Measurements from ENCODE around the gene SULT1A1.
"Not testable (repeated sequence)": the region's sequence is repeated elsewhere in the genome, so short reads cannot be mapped to it uniquely, and the experiment has no call there.

The SULT1A1 gene

DNA sequence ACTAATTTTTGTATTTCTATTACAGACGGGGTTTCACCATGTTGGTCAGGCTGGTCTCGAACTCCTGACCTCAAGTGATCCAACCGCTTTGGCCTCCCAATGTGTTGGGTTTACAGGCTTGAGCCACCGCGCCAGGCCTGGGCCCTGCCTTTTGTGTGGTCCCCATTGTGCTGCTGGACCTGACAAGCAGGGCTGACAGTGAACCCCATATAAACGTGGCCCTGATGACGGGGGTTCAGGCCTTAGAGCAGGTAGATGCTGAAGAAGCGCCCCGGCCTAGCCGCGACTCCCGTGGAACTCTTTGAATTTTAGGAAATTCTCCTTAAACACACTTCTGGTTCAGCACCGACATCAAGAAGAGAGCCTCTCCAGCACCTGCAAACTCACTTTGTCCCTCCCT, 8.3 kb downstream of the SULT1A1 start:
- not testable (repeated sequence) for H3K27me3 ChIP-seq (replicated peaks; ENCODE audit: control insufficient read depth, insufficient read depth, low read length, poor library complexity, severe bottlenecking); H3K4me1 ChIP-seq (ENCODE audit: control insufficient read depth, insufficient read depth, low read length, poor library complexity, severe bottlenecking); H3K27ac ChIP-seq (ENCODE audit: insufficient read depth, low read length, poor library complexity, severe bottlenecking); H3K36me3 ChIP-seq (ENCODE audit: control insufficient read depth, insufficient read depth, low read length); H3K4me3 ChIP-seq (ENCODE audit: insufficient read depth, low read depth, low read length, poor library complexity, severe bottlenecking); H3K9me3 ChIP-seq (ENCODE audit: control insufficient read depth, low read length); DNase-seq

DNA sequence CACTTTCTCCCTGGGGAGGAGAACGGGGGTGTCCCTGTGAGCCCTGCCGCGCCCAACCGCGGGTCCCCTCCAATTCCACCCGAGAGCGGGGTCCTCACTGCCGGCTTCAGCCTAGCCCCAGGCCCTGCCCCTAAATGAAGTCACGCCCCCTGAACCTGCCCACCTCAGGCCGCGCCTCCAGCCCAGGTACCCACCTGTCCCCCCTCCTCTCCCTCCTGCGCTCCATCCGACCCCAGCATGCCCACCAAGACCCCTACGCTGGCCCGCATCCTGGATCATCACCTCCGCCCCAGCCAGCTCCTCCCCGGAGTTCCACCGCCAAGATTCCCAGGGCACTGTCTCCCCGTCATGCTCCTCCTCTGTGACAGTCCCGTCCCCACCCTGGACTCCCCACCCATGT, 8.9 kb downstream of the SULT1A1 start:
- not testable (repeated sequence) for H3K27ac ChIP-seq (ENCODE audit: insufficient read depth, low read length, poor library complexity, severe bottlenecking); DNase-seq; H3K27me3 ChIP-seq (replicated peaks; ENCODE audit: control insufficient read depth, insufficient read depth, low read length, poor library complexity, severe bottlenecking); H3K4me3 ChIP-seq (ENCODE audit: insufficient read depth, low read depth, low read length, poor library complexity, severe bottlenecking); H3K36me3 ChIP-seq (ENCODE audit: control insufficient read depth, insufficient read depth, low read length); H3K4me1 ChIP-seq (ENCODE audit: control insufficient read depth, insufficient read depth, low read length, poor library complexity, severe bottlenecking); H3K9me3 ChIP-seq (ENCODE audit: control insufficient read depth, low read length)

DNA sequence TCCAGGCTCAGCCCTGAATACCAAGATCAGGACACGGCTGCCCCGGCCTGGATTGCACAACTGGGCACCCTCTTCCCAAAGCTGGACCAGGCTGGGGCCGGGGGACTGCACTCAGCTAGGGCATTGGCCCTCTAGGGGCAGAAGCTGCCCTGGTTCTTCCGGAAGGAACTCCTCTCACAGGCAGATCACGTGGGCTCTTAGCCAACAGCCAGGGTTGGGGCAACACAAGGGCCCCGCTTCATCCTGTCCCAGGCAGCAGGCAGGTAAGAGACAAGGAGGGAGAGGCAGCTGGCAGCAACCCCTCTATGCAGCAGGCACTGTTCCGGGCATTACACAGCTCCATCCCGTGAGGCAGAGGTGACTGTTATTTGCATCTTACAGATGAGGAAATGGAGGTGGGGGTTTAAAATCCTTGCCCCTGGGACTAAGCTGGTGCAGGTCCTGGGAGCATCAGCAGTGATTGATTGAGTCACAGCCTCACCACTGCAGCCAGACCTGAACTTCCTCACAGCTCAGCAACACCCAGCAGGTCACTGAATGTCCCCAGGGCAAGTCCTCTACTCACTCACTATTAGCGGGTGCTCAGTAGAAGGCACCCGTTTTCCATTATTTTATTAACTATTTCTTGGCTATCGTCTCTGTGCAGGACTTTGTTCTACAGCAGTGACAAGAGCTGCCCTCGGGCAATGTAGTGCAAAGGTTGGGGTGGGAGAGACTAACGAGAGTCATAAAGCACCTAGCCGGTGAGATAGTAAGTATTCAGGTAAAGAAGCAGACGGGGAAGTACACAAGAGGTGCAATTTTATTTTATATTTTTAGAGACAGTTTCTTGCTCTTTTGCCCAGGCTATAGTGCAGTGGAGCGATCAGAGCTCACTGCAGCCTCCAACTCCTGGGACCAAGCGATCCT, 10.2 kb downstream of the SULT1A1 start:
- H3K36me3 ChIP-seq (ENCODE audit: control insufficient read depth, insufficient read depth, low read length); H3K4me3 ChIP-seq (ENCODE audit: insufficient read depth, low read depth, low read length, poor library complexity, severe bottlenecking); DNase-seq; H3K4me1 ChIP-seq (ENCODE audit: control insufficient read depth, insufficient read depth, low read length, poor library complexity, severe bottlenecking); H3K9me3 ChIP-seq (ENCODE audit: control insufficient read depth, low read length); H3K27me3 ChIP-seq (replicated peaks; ENCODE audit: control insufficient read depth, insufficient read depth, low read length, poor library complexity, severe bottlenecking); H3K27ac ChIP-seq (ENCODE audit: insufficient read depth, low read length, poor library complexity, severe bottlenecking): not testable (repeated sequence)

DNA sequence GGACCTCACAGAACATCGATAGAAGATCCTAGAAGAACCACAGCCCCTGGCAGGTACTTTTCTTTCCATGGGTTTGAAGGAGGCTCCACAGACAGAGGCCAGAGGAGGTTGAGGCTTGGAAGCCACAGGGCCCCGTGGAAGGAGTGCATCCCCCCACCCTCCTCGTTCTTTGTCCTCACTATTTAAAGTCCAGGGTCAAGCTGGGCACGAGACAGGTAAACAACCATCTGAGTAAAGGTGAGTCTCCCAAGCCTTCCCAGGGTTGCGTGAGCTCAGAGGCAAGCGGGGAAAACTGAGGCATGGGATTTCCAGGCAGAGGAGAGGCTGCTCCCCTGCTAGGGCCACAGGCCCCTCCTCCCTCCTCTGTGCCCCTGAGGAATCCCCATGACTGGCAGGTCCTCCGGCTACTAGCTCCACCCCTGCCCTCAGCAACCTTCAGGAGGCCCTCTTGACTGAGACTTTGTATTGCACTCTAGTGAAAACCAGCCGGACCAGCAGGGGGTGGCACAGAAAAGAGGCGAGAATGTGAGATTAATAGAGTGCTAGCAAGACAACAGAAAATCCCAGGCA, 12.1 kb downstream of the SULT1A1 start:
- no peaks in the 10 kb centered on the region for H3K9me3 ChIP-seq (ENCODE audit: control insufficient read depth, low read length)
- no peak overlapping the region for H3K27ac ChIP-seq (ENCODE audit: insufficient read depth, low read length, poor library complexity, severe bottlenecking)
- no peak for DNase-seq
- no peaks in the 10 kb centered on the region for H3K27me3 ChIP-seq (replicated peaks; ENCODE audit: control insufficient read depth, insufficient read depth, low read length, poor library complexity, severe bottlenecking)
- H3K4me1 ChIP-seq (ENCODE audit: control insufficient read depth, insufficient read depth, low read length, poor library complexity, severe bottlenecking): no peaks in the 10 kb centered on the region
- no peak overlapping the region for H3K4me3 ChIP-seq (ENCODE audit: insufficient read depth, low read depth, low read length, poor library complexity, severe bottlenecking)
- no peaks in the 10 kb centered on the region for H3K36me3 ChIP-seq (ENCODE audit: control insufficient read depth, insufficient read depth, low read length)

DNA sequence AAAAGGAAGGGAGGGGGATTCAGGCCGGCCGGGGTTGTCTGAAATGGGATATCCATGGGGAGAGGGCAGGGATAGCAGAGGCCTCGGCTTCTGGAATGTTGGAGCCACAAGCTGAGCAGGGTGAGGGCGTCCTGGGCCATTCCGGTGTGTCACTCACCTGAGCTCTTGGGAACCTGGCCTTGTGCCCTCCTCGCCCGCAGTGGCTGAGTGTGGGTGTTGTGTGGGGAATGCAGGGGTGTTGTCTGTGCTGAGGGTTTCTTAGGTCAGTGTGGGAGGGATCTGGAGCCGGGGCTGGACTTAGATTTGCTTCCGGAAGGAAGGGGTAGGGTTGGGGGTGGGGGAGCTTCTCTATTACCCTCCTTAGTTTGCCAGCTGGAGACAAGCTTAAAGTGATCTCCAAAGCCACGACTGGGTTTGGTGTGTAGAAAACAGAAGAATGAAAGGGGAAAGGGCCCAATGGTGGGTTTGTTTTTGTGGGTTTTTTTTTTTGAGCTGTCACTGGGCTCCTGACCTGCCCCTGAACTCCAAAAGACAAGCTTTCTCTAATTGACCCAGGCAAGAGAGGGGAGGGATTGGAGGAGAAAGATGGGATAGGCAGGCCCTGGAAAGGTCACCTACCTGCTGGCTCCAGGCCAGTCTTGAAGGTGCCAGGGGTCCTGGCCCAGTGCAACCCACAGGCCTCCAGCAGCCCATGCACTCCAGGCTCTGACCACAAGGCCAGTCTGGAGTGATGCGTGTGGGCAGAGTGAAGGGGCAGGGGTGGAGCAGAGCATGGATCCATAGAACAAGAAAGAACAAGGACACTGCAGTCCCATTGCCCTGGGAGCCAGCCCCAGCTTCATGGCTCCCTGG, 12.8 kb downstream of the SULT1A1 start, which contains the start of gene SULT1A2:
TSS of gene SULT1A2 (minus strand) at position 211 of the 852 bp plus-strand sequence. CDS start 1,120 bp downstream, outside the sequence.
- no peaks in the 10 kb centered on the region for H3K36me3 ChIP-seq (ENCODE audit: control insufficient read depth, insufficient read depth, low read length)
- no peaks in the 10 kb centered on the region for H3K9me3 ChIP-seq (ENCODE audit: control insufficient read depth, low read length)
- H3K4me1 ChIP-seq (ENCODE audit: control insufficient read depth, insufficient read depth, low read length, poor library complexity, severe bottlenecking): no peaks in the 10 kb centered on the region
- DNase-seq: no peak
- H3K4me3 ChIP-seq (ENCODE audit: insufficient read depth, low read depth, low read length, poor library complexity, severe bottlenecking): no peak within 1 kb of the TSS
- no peak within 1 kb of the TSS for H3K27ac ChIP-seq (ENCODE audit: insufficient read depth, low read length, poor library complexity, severe bottlenecking)
- H3K27me3 ChIP-seq (replicated peaks; ENCODE audit: control insufficient read depth, insufficient read depth, low read length, poor library complexity, severe bottlenecking): no peaks in the 10 kb centered on the region

DNA sequence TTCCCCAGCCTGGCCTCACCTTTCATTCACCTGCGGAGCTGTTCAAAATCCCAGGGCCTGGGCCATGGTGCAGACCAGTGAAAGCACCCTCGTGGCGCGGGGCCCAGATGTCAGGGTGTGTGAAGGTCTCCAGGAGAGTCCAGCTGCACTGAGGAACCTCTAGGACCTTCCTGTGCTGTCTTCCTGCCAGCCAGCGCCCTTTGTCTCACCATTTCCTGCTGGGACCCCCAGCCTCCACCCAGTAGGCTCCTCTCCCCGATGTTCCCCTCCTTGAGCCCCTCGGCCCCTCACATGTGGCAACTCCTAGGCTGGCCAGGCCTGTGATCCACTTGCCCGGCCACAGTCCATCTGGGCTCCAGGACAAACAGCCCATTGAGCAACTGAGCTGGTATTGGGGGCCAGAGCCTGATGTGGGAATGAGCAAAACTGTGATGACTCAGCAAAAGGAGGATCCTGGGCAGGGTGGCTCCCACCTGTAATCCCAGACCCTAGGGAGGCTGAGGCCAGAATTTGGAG, 13.7 kb downstream of the SULT1A1 start:
- Histone ChIP-seq H3K27ac (ENCODE audit: insufficient read depth, low read length, poor library complexity, severe bottlenecking) (no peak overlapping the region), H3K9me3 (ENCODE audit: control insufficient read depth, low read length) (no peaks in the 10 kb centered on the region), H3K36me3 (ENCODE audit: control insufficient read depth, insufficient read depth, low read length) (peaks cover 5% of the 10 kb centered on the region), H3K27me3 (replicated peaks; ENCODE audit: control insufficient read depth, insufficient read depth, low read length, poor library complexity, severe bottlenecking) (no peaks in the 10 kb centered on the region), H3K4me1 (ENCODE audit: control insufficient read depth, insufficient read depth, low read length, poor library complexity, severe bottlenecking) (no peaks in the 10 kb centered on the region), H3K4me3 (ENCODE audit: insufficient read depth, low read depth, low read length, poor library complexity, severe bottlenecking) (no peak overlapping the region)
- no peak for DNase-seq

DNA sequence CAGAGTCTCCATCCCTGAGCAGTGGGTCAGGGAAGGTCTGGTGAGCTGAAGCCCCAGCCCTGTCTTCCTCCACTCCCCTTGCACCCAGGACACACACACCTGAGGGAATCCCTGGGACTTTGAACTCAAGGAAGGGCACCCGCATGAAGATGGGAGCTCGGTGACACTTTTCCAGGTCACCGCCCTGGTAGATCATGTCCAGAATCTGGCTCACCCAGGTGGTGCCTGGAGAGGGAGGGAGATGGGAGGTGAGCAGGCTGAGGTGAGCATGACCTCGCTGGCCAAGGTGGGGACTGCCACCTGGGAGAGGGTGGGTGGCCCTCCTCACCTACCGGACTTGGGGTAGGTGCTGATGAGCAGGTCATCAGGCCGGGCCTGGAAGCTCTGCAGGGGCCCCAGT, 14.4 kb downstream of the SULT1A1 start:
- not testable (repeated sequence) for H3K27me3 ChIP-seq (replicated peaks; ENCODE audit: control insufficient read depth, insufficient read depth, low read length, poor library complexity, severe bottlenecking); H3K27ac ChIP-seq (ENCODE audit: insufficient read depth, low read length, poor library complexity, severe bottlenecking); H3K4me3 ChIP-seq (ENCODE audit: insufficient read depth, low read depth, low read length, poor library complexity, severe bottlenecking); DNase-seq; H3K9me3 ChIP-seq (ENCODE audit: control insufficient read depth, low read length); H3K4me1 ChIP-seq (ENCODE audit: control insufficient read depth, insufficient read depth, low read length, poor library complexity, severe bottlenecking)
- H3K36me3 ChIP-seq (ENCODE audit: control insufficient read depth, insufficient read depth, low read length): peaks cover 12% of the 10 kb centered on the region

DNA sequence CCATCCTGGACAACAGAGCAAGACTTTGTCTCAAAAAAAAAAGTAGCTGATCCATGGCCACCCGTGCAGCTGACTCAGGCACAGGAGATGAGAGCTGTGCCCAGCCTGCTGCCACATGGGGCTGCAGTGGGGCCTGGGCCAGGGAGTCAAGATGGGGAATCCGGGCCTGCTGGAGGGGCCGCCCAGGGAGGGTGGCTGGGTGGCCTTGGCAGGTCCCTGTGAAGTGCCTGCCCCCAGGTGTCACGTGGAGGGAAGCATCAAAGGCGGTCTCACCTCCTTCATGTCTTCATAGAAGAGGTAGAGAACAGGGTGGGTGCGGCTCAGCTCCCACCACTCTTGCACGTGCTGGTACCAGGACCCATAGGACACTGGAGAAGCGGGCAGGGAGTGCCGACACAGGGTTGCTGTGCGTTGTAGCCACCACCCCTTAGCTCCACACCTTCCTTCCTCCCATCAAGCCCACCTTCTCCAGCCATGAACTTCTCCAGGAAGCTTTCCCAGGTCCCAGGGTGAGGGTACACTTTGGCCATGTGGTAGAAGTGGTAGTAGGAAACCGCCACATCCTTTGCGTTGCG, 16.8 kb downstream of the SULT1A1 start:
- peaks cover 35% of the 10 kb centered on the region for H3K36me3 ChIP-seq (ENCODE audit: control insufficient read depth, insufficient read depth, low read length)
- no peak overlapping the region for H3K4me3 ChIP-seq (ENCODE audit: insufficient read depth, low read depth, low read length, poor library complexity, severe bottlenecking)
- no peaks in the 10 kb centered on the region for H3K27me3 ChIP-seq (replicated peaks; ENCODE audit: control insufficient read depth, insufficient read depth, low read length, poor library complexity, severe bottlenecking)
- no peak overlapping the region for H3K27ac ChIP-seq (ENCODE audit: insufficient read depth, low read length, poor library complexity, severe bottlenecking)
- no peaks in the 10 kb centered on the region for H3K4me1 ChIP-seq (ENCODE audit: control insufficient read depth, insufficient read depth, low read length, poor library complexity, severe bottlenecking)
- DNase-seq: no peak
- H3K9me3 ChIP-seq (ENCODE audit: control insufficient read depth, low read length): no peaks in the 10 kb centered on the region

DNA sequence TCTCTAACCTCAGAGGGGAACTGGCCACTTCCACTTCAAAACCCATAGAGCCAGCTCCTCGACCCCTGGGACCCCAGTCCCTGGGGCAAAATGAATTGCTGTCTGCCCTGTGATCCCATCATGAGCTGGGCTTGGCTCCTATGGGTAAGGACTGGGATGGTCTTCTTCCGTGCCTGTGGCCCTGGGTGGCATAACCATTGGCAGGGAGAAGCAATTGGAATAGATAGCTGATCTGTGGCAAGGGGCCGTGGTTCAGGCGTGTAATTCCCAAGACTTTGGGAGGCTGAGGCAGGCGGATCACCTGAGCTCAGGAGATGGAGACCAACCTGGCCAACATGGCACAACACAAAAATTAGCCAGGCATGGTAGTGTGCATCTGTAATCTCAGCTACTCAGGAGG, 17.3 kb downstream of the SULT1A1 start:
- no peak overlapping the region for H3K4me3 ChIP-seq (ENCODE audit: insufficient read depth, low read depth, low read length, poor library complexity, severe bottlenecking)
- H3K4me1 ChIP-seq (ENCODE audit: control insufficient read depth, insufficient read depth, low read length, poor library complexity, severe bottlenecking): no peaks in the 10 kb centered on the region
- H3K36me3 ChIP-seq (ENCODE audit: control insufficient read depth, insufficient read depth, low read length): peaks cover 38% of the 10 kb centered on the region
- no peaks in the 10 kb centered on the region for H3K27me3 ChIP-seq (replicated peaks; ENCODE audit: control insufficient read depth, insufficient read depth, low read length, poor library complexity, severe bottlenecking)
- DNase-seq: no peak
- no peaks in the 10 kb centered on the region for H3K9me3 ChIP-seq (ENCODE audit: control insufficient read depth, low read length)
- H3K27ac ChIP-seq (ENCODE audit: insufficient read depth, low read length, poor library complexity, severe bottlenecking): no peak overlapping the region

Measured in effector memory CD4-positive, alpha-beta T cell (primary cell).